HUES48 (cell line): ENCODE measurements around the gene ZNF573.

Source experiments
- H3K27ac ChIP-seq: one replicate; pipeline ENCODE4 v1.7.0; 2013; ENCODE audit warnings: low read depth, low read length, inconsistent platforms
- H3K27me3 ChIP-seq: 2 replicates; pipeline ENCODE4 v1.6.1; 2013; ENCODE audit warnings: mild to moderate bottlenecking, low read length; ENCODE audit not compliant: control insufficient read depth, insufficient read depth
- H3K36me3 ChIP-seq: 2 replicates; pipeline ENCODE4 v1.6.1; 2013; ENCODE audit warnings: low read length; ENCODE audit not compliant: control insufficient read depth, insufficient read depth
- H3K4me1 ChIP-seq: 2 replicates; pipeline ENCODE4 v1.6.1; 2013; ENCODE audit warnings: mild to moderate bottlenecking, low read length; ENCODE audit not compliant: control insufficient read depth, insufficient read depth
- H3K4me3 ChIP-seq: 2 replicates; pipeline ENCODE4 v1.5.1; 2013; ENCODE audit warnings: mild to moderate bottlenecking, low read depth, low read length
- H3K9ac ChIP-seq: 2 replicates; pipeline ENCODE4 v1.6.1; 2013; ENCODE audit warnings: mild to moderate bottlenecking, low read depth, low read length, moderate library complexity
- H3K9me3 ChIP-seq: 2 replicates; pipeline ENCODE4 v1.6.1; 2013; ENCODE audit warnings: low read length; ENCODE audit not compliant: control insufficient read depth, insufficient read depth

Gene ZNF573

GRCh38 chr19:37692956-37693620, 86.3 kb downstream of the ZNF573 start:
- peaks cover 13% of the 10 kb centered on the region; the same call in 1 of the 2 replicates for H3K36me3 ChIP-seq
- H3K9ac ChIP-seq = no peak overlapping the region
- no peak overlapping the region for H3K27ac ChIP-seq
- H3K9me3 ChIP-seq = no peaks in the 10 kb centered on the region
- H3K4me3 ChIP-seq = no peak overlapping the region
- peaks cover 26% of the 10 kb centered on the region for H3K27me3 ChIP-seq
- H3K4me1 ChIP-seq = peaks cover 6% of the 10 kb centered on the region; the same call in 1 of the 2 replicates

GRCh38 chr19:37691881-37692504, 87.4 kb downstream of the ZNF573 start:
- Histone ChIP-seq H3K9ac (peak overlapping the region; percentile 24; the same call in 1 of the 2 replicates), H3K27me3 (peaks cover 26% of the 10 kb centered on the region), H3K4me1 (peaks cover 6% of the 10 kb centered on the region; the same call in 1 of the 2 replicates), H3K4me3 (peak overlapping the region; percentile 77), H3K36me3 (peaks cover 8% of the 10 kb centered on the region; the same call in 1 of the 2 replicates), H3K27ac (no peak overlapping the region), H3K9me3 (no peaks in the 10 kb centered on the region; the same call in 1 of the 2 replicates)
